ENCODE results near the gene GAN. TPM values are rescaled to one million over a fixed set of nuclear protein-coding genes. Genes with fewer than 3 reads are reported as not detected.

GAN gene
- total RNA-seq, 4 donors from 2014 or later, result 5.0 to 8.0 (median 6.4) TPM

- peaks cover 3 to 9% of the 10 kb centered on the region in 2 donors for H3K4me1 ChIP-seq
- intact Hi-C loops (cut with DNase I; ENCODE audit: low total_unique reads) (no loop called here), in situ Hi-C loops (cut with MboI; ENCODE audit: low sequenced_read_pairs in 4 of 4) (no loop called here)
- ATAC-seq, result no peak
- H3K27ac ChIP-seq, result no peak overlapping the region
- no peaks in the 10 kb centered on the region for H3K27me3 ChIP-seq
- DNase-seq, result no peak
- no peaks in the 10 kb centered on the region for H3K9me3 ChIP-seq
- no peak overlapping the region for H3K4me3 ChIP-seq
- TF ChIP-seq POLR2A (IDR thresholded peaks at IDR 0.05), result no peak
- H3K36me3 ChIP-seq, result no peaks in the 10 kb centered on the region
Measured at GRCh38 chr16:81435567-81435966, 120.8 kb downstream of the GAN start.

- Histone ChIP-seq H3K27me3 (no peaks in the 10 kb centered on the region), H3K27ac (no peak overlapping the region), H3K9me3 (no peaks in the 10 kb centered on the region), H3K4me1 (peaks cover 3 to 6% of the 10 kb centered on the region in 2 donors), H3K36me3 (no peaks in the 10 kb centered on the region), H3K4me3 (no peak overlapping the region)
- intact Hi-C loops (cut with DNase I; ENCODE audit: low total_unique reads) (no loop called here), in situ Hi-C loops (cut with MboI; ENCODE audit: low sequenced_read_pairs in 4 of 4) (no loop called here)
- ATAC-seq, result no peak
- TF ChIP-seq POLR2A (IDR thresholded peaks at IDR 0.05) (no peak), CTCF (IDR thresholded peaks at IDR 0.05 in 4 of 5, conservative IDR thresholded peaks at IDR 0.05 in 1 of 5) (no peak)
- no peak for DNase-seq
Measured at GRCh38 chr16:81436386-81436785, 121.6 kb downstream of the GAN start.

GRCh38 chr16:81437865-81438264 is 123.1 kb downstream of the GAN start:
- intact Hi-C loops (cut with DNase I; ENCODE audit: low total_unique reads), result no loop called here
- ATAC-seq, result no peak

More at GRCh38 chr16:81437865-81438264, 123.1 kb downstream of the GAN start:
- DNase-seq, result no peak
- Histone ChIP-seq H3K4me1 (no peaks in the 10 kb centered on the region), H3K36me3 (no peaks in the 10 kb centered on the region), H3K27me3 (no peaks in the 10 kb centered on the region), H3K9me3 (no peaks in the 10 kb centered on the region), H3K27ac (no peak overlapping the region), H3K4me3 (no peak overlapping the region)
- in situ Hi-C loops (cut with MboI; ENCODE audit: low sequenced_read_pairs in 4 of 4), result no loop called here
- TF ChIP-seq CTCF (IDR thresholded peaks at IDR 0.05 in 4 of 5, conservative IDR thresholded peaks at IDR 0.05 in 1 of 5), result no peak
- TF ChIP-seq POLR2A (IDR thresholded peaks at IDR 0.05), result no peak

Other genes with a start within 250 kb of the GAN start
- gene C16orf46, start 237.7 kb upstream of the GAN start, total RNA-seq, result under 1 TPM in 1 of 4 donors, not detected in 3; 0.88 TPM
- 10 to 100 TPM; 18.5 to 40.4 (median 30.9) TPM for gene GCSH, start 218.6 kb upstream of the GAN start, total RNA-seq
- not detected for gene BCO1, start 76.3 kb upstream of the GAN start, total RNA-seq
- gene CMIP, start 129.8 kb downstream of the GAN start, total RNA-seq, result 1 to 10 TPM in 3 of 4 donors, under 1 TPM in 1; 0.90 to 5.1 (median 2.7) TPM